ES-I3 (cell line): ENCODE data around the gene ADCY2.

Source experiments
- H3K36me3 ChIP-seq: 2 replicates; pipeline ENCODE4 v1.6.1; 2013; ENCODE audit warnings: mild to moderate bottlenecking, low read length, control low read depth, moderate library complexity; ENCODE audit not compliant: insufficient read depth
- H3K4me1 ChIP-seq: 2 replicates; pipeline ENCODE4 v1.6.1; 2013; ENCODE audit warnings: mild to moderate bottlenecking, control low read depth, low read length; ENCODE audit not compliant: insufficient read depth
- H3K9ac ChIP-seq: 2 replicates; pipeline ENCODE4 v1.6.1; 2013; ENCODE audit warnings: low read depth, mild to moderate bottlenecking, low read length, moderate library complexity
- H3K9me3 ChIP-seq: 2 replicates; pipeline ENCODE4 v1.6.1; 2013; ENCODE audit warnings: mild to moderate bottlenecking, low read length, moderate library complexity; ENCODE audit not compliant: control insufficient read depth, insufficient read depth

Gene ADCY2

GRCh38 chr5:7714697-7715096 lies 318.8 kb downstream of the ADCY2 start:
- Histone ChIP-seq H3K36me3 (peaks cover under 1% of the 10 kb centered on the region; the same call in 1 of the 2 replicates), H3K4me1 (no peaks in the 10 kb centered on the region), H3K9ac (no peak overlapping the region), H3K9me3 (no peaks in the 10 kb centered on the region)

DNA sequence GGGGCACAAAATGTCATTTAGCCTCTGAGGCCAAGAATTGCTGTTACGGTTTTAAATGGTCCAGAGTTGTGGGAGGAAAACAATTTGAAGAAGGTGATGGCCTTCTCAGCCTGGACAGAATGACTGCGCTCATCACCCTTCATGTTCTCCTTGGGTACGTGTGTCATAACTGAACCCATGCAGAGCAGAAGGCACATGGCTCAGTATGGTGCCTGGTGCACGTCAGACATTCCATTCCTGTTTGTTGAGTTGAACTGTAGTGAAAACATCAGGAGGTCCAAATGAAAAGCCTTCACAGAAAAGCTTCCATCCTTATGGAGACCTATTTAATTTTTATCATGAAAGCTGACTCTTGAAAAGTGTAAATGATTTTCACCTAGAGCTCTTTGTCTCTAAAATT lies 321.8 kb downstream of the ADCY2 start:
- Histone ChIP-seq H3K9me3 (no peaks in the 10 kb centered on the region), H3K4me1 (no peaks in the 10 kb centered on the region), H3K9ac (no peak overlapping the region), H3K36me3 (no peaks in the 10 kb centered on the region; the same call in 1 of the 2 replicates)

- no peaks in the 10 kb centered on the region for H3K4me1 ChIP-seq
- no peaks in the 10 kb centered on the region for H3K36me3 ChIP-seq
- no peak overlapping the region for H3K9ac ChIP-seq
- no peaks in the 10 kb centered on the region for H3K9me3 ChIP-seq
Measured at GRCh38 chr5:7728076-7728475, 332.1 kb downstream of the ADCY2 start.

- Histone ChIP-seq H3K36me3 (no peaks in the 10 kb centered on the region), H3K4me1 (peaks cover 4% of the 10 kb centered on the region; the same call in 1 of the 2 replicates), H3K9ac (no peak overlapping the region), H3K9me3 (no peaks in the 10 kb centered on the region)
Measured at GRCh38 chr5:7741415-7742065, 345.6 kb downstream of the ADCY2 start.

DNA sequence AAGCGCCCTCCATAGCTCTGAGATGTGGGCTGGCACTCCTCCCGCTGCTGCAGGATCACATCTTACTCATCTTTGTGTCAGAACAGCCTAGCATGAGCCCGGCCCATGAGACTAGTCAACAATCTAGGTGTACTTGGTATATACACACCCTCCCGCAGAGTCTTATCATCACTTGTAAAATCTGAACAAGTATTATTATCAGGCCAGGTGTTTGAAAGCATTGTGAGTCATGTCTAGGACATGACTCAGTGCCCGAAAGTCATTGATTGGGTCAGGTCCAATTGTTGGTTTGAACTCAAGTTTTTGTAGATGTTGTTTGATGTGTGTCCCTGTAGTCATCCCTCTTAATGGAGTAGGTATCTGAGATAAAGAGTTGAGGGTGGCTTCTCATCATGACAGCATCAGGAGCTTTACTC lies 346.3 kb downstream of the ADCY2 start:
- Histone ChIP-seq H3K9me3 (no peaks in the 10 kb centered on the region), H3K36me3 (no peaks in the 10 kb centered on the region), H3K9ac (no peak overlapping the region), H3K4me1 (peaks cover 4% of the 10 kb centered on the region; the same call in 1 of the 2 replicates)

DNA sequence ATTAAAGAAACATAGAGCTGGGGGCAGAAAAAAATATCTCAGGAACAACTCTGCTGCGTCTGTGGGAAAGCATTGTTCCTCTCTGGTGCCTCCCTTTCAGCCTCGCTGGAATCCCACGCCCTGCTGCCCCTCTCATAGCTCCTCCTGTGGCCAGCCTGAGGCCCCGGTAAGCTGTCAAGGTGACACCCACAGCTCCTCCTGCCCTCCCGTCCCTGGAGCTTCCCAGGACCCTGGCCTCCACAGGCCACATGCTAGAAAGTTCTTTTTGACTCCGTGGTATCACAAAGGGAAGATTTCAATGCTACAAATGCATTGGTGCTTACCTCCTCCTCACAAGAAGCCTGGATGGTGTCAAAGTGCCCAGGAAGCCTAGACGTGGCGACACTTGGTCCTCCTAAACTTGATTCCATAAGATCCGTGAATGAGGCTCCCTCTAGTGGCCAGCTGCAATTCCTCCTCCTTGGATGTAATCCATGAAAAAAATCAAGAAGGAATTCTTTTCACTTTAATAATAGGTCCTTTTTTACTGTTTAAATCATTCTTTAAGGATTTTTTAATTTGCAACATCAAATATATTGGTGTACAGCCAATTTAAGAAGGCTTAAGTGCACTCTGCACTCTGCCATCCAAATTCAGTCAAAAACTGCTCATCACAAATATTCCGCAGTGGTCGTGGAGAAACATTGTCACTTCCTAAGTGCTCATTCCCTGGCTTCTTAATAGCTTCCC lies 350.1 kb downstream of the ADCY2 start:
- no peaks in the 10 kb centered on the region for H3K36me3 ChIP-seq
- no peaks in the 10 kb centered on the region for H3K9me3 ChIP-seq
- H3K4me1 ChIP-seq, result peaks cover 4% of the 10 kb centered on the region; the same call in 1 of the 2 replicates
- no peak overlapping the region for H3K9ac ChIP-seq

GRCh38 chr5:7747728-7748127 lies 351.8 kb downstream of the ADCY2 start:
- H3K9ac ChIP-seq, result no peak overlapping the region
- H3K36me3 ChIP-seq, result no peaks in the 10 kb centered on the region
- H3K4me1 ChIP-seq, result peaks cover 4% of the 10 kb centered on the region; the same call in 1 of the 2 replicates
- H3K9me3 ChIP-seq, result no peaks in the 10 kb centered on the region

GRCh38 chr5:7749626-7750025 lies 353.7 kb downstream of the ADCY2 start:
- H3K36me3 ChIP-seq, result no peaks in the 10 kb centered on the region
- peaks cover 4% of the 10 kb centered on the region; the same call in 1 of the 2 replicates for H3K4me1 ChIP-seq
- H3K9me3 ChIP-seq, result no peaks in the 10 kb centered on the region
- no peak overlapping the region for H3K9ac ChIP-seq

GRCh38 chr5:7751874-7752273 lies 355.9 kb downstream of the ADCY2 start:
- Histone ChIP-seq H3K36me3 (no peaks in the 10 kb centered on the region), H3K4me1 (no peaks in the 10 kb centered on the region), H3K9ac (no peak overlapping the region), H3K9me3 (no peaks in the 10 kb centered on the region)

- Histone ChIP-seq H3K9ac (no peak overlapping the region), H3K4me1 (no peaks in the 10 kb centered on the region)
Measured at GRCh38 chr5:7753181-7753580, 357.2 kb downstream of the ADCY2 start.

DNA sequence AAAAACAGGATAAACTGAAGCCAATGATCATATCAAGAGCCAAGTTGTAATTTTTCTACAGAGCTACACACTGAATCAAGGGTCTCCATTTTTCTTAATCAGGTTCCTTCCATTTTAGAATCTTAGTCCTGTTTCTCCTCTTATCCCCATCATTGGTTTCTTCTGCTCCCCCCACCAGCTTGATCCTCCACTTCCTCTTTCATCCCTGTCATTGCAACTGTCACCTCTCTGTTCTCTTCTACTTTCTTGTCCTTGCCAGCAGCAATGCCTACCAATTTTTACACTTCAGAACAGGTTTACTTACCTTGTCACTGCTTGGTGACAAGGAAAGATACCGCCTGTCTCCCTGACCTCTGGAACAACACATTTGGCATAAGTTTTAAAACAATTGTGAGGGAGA lies 357.7 kb downstream of the ADCY2 start:
- H3K4me1 ChIP-seq, result no peaks in the 10 kb centered on the region
- H3K9me3 ChIP-seq, result no peaks in the 10 kb centered on the region
- 0 out of 2 replicates have a peak, but pooled peaks cover 3% of the 10 kb centered on the region for H3K36me3 ChIP-seq
- H3K9ac ChIP-seq, result no peak overlapping the region

More at GRCh38 chr5:7753181-7753580, 357.2 kb downstream of the ADCY2 start:
- Histone ChIP-seq H3K9me3 (no peaks in the 10 kb centered on the region), H3K36me3 (0 out of 2 replicates have a peak, but pooled peaks cover 3% of the 10 kb centered on the region)

- H3K36me3 ChIP-seq, result 0 out of 2 replicates have a peak, but pooled peaks cover 3% of the 10 kb centered on the region
Measured at GRCh38 chr5:7754490-7754889, 358.6 kb downstream of the ADCY2 start.

DNA sequence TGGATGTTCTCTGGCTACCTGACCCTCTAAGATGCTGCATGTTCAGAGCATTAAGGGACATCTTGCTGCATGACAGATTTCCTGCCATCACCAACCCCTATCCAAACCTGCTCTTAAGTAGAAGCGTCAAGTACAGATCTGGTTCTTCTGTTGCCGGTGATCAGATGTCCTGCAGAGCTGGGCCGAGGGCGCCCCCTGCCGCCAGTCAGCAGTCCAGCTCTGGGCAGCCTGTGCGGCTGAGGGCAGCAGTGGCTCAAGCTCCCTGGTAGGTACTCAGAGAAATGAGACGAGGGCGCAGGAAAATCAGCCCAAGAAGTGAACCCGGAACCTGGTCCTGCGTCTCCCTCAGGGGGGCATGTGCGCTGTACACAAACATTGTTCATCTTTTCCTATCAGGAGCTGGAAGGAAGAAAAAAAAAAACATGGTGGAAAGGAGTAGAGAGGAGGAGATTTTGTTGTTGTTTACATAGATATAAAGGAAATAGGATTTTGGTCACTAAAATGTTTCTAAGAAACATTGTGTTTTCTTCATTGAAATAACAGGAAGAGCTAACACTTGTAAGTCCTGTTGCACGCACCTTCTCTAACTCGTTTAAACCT lies 359.2 kb downstream of the ADCY2 start:
- no peaks in the 10 kb centered on the region for H3K9me3 ChIP-seq
- 0 out of 2 replicates have a peak, but pooled peaks cover 3% of the 10 kb centered on the region for H3K36me3 ChIP-seq
- H3K4me1 ChIP-seq, result no peaks in the 10 kb centered on the region
- H3K9ac ChIP-seq, result no peak overlapping the region

More at GRCh38 chr5:7754490-7754889, 358.6 kb downstream of the ADCY2 start:
- H3K9me3 ChIP-seq, result no peaks in the 10 kb centered on the region
- H3K4me1 ChIP-seq, result no peaks in the 10 kb centered on the region
- H3K9ac ChIP-seq, result no peak overlapping the region

- H3K36me3 ChIP-seq, result 0 out of 2 replicates have a peak, but pooled peaks cover 3% of the 10 kb centered on the region
- H3K4me1 ChIP-seq, result no peaks in the 10 kb centered on the region
- H3K9me3 ChIP-seq, result no peaks in the 10 kb centered on the region
- H3K9ac ChIP-seq, result no peak overlapping the region
Measured at GRCh38 chr5:7755958-7756357, 360.0 kb downstream of the ADCY2 start.
